Muscle of back (tissue), 11 donors: Measurements from ENCODE around the gene CMTM3. TPM values are rescaled to one million over a fixed set of nuclear protein-coding genes. Genes with fewer than 3 reads are reported as not detected.
"Not testable (repeated sequence)": the region's sequence is repeated elsewhere in the genome, so short reads cannot be mapped to it uniquely, and the experiment has no call there.

Source experiments
- DNase-seq, 3 donors: peaks; one replicate each; pipeline versions ENCODE4 v3.0.0 to v3.0.0-alpha.2; 2013
- polyA plus RNA-seq, 10 donors: library from polyadenylated mRNA; unstranded; fragments of 120-200 nt; gene quantifications; one replicate each; pipeline ENCODE4 v1.2.1, GENCODE V29; 2013; ENCODE audit not compliant: insufficient read length in 10 of 10

Gene CMTM3
- polyA plus RNA-seq, 10 donors: 48.9 to 73.7 (median 62.4) TPM

- DNase-seq: peak; percentile 34 to 64 (median 57)
Observed at GRCh38 chr16:66580605-66581209, 23.8 kb upstream of the CMTM3 start.

GRCh38 chr16:66581246-66581952 lies 23.1 kb upstream of the CMTM3 start:
- DNase-seq: no peak

DNA sequence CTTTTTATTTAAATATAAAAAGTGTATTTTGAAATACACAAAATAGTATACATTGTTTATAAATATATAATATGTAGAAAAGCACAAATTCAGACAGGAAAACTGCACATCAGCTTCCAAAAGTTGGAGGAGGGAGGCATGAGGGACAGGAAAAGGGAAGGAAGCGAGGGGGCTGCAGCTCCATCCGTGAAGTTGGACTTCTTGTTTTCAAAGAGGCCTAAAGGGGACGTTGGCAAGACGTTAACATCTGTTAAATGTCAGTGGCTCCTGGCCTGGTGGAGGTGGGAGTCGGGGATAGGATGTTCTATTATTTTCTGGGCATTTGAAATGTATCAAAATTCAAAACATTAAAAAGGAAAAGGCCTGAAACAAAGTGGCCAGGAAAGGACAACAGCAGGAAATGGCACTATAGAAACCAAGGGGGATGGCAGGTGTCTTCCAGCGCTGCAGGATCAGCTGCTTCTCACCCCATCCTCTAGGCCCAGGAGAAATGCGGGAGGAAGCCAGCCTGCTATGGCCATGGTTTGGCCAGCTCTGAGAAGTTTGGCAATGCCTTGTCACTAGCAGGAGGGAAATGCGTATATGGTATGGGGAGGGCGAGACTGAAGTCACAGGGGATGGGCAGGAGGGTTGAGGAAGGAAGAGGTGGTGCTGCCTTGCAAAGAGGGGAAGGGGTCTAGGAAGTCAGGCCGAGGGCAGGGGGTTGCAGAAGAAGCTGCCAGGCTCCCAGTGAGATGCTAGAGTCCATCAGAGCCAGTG lies 18.8 kb upstream of the CMTM3 start:
- no peak for DNase-seq

DNA sequence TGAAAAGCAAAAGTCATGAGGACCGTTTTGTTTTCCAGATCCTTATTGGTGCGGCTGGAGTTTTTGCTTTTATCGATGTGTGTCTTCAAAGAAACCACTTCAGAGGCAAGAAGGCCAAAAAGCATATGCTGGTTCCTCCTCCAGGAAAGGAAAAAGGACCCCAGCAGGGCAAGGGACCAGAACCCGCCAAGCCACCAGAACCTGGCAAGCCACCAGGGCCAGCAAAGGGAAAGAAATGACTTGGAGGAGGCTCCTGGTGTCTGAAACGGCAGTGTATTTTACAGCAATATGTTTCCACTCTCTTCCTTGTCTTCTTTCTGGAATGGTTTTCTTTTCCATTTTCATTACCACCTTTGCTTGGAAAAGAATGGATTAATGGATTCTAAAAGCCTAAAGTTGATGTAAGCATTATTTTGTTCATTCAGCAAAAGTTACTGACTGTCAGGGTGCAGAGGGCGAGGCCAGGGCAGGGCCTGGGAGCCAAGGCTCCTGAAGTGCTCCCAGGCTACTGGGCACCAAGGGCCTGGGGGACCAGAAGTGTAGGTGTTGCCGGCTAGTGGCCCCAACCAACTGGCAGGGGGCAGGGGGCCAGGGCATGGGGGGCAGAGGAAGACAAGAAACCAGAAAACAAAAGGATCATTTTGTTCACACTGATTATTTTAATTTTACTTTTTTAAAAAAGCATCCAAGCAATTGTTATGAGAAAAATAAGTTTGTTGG lies 16.5 kb upstream of the CMTM3 start:
- no peak for DNase-seq

- no peak for DNase-seq
Observed at GRCh38 chr16:66588981-66589713, 15.4 kb upstream of the CMTM3 start.

DNA sequence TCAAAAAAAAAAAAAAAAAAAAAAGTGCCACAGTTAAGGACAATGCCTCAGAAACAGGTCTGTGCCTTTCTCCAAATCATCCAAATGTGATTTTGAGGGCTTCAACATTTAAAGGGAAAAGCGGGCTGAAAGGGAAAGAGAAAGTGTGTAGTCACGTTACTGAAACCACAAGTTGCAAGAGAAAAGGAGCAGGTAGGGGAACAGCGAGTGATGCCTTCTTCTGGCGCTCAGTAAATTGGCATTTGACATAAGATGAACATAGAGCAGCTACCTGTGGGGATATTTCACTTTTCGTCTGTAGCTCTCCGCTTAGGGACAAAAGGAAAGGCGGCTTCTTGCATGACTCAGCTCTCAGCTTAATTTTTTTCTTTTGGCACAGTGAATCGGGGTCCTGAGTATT lies 14.2 kb upstream of the CMTM3 start:
- DNase-seq: no peak

DNA sequence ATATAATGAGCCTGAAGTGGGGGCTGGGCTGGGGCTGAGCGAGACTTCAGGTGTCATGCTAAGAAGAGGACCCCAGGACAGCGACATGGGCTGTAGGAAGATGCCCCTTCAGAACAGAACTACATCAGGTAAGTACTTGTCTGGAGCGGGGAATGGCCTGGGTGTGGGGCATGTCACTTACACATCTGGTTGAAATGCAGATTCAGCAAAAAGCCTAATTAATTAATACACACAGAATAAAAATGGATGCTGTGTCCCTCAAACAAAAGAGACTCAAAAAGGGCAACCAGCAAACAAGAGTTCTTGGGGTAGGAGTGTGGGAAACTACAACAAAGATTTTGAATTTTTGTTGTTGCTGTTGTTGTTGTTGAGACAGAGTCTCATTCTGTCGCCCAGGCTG lies 13.5 kb upstream of the CMTM3 start:
- DNase-seq: no peak

GRCh38 chr16:66592241-66592640 lies 12.3 kb upstream of the CMTM3 start:
- no peak for DNase-seq

DNA sequence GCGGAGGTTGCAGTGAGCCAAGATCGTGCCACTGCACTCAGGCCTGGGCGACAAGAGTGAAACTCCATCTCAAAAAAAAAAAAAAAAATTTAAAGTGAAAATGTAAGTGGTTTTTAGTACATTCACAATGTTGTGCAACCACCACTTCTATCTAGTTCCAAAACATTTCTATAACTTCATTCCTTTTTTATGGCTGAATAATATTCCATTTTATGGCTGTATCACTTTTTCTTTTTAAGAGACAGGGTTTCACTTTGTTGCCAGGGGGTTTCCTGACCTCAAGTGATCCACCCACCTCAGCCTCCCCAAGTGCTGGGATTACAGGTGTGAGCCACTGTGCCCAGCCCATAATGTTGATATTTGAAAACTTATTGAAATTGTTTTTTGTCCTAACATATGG lies 11.7 kb upstream of the CMTM3 start:
- DNase-seq: no peak

- no peak for DNase-seq
Observed at GRCh38 chr16:66594739-66595138, 9.8 kb upstream of the CMTM3 start.

DNA sequence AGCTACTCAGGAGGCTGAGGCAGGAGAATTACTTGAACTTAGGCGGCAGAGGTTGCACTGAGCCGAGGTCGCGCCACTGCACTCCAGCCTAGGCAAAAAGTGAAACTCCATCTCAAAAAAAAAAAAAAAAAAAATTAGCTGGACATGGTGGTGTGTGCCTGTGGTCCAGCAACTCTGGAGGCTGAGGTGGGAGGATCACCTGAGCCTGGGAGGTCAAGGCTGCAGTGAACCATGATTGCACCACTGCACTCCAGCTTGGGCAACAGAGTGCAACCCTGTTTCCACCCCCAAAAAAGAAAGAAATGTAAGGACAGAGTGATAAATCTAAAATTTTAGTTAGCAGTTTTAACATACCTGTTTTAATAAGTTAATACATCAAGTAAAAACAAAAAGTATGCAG lies 7.9 kb upstream of the CMTM3 start:
- not testable (repeated sequence) for DNase-seq

GRCh38 chr16:66596986-66597848 lies 7.3 kb upstream of the CMTM3 start:
- DNase-seq: no peak

DNA sequence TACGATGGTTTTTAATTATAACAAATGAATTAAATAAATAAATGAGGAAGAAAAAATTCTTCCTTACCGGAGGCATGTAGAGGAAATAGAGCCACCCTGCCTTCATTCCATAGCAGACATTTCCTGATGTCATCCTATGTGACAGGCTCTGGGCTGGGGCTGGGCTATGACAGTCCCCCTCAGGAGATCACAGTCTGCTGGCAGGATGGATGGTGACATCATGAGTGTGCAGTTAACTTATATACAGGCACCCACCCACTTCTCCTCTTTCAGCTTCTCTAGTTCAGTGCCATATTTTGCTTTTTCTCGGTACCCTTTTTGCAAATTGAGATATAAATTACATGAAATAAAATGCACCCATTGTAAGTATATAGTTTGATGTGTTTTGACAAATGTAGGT lies 6.4 kb upstream of the CMTM3 start:
- DNase-seq: no peak

GRCh38 chr16:66599726-66600125 lies 4.8 kb upstream of the CMTM3 start:
- DNase-seq: no peak

DNA sequence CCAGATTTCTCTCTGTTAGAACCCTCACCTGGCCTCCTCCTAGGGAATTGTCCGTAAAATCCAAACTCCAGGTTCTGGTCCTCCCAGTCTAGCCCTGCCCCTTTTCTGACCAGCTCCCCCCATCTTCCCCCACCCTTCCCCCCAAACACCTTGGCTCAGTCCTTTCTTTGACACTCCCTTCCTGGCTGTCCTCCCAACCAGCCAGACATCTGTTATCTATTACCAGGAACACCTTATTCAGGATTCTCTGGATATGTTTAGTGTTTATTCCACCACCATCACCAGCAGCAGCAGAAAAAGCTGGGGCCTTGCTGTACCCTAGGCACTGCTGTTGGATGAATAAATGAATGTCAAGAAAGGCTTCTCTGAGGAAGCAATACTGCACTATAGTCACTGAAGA lies 4.0 kb upstream of the CMTM3 start:
- no peak for DNase-seq

DNA sequence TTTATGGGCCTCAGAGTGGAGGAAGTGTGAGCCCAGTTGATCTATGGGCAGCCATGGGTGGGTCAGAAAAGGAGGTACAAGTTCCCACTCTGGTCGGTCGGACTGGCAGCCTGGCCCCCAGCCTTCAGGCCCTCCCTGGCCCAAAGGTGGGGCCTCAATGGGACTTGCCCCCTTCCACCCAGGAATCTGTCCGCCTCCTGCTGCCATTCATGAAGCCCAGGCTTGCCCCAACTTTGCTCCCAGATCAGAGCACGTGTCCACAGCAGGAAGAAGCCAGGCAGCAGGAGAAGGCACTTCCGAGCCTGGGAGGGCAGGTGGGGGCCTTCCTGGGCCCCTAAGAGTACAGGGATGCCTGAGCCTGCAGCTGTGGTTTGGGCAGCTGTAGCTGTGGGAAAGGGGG lies 3.0 kb upstream of the CMTM3 start:
- no peak for DNase-seq

- DNase-seq: peak; percentile 51 to 94 (median 85)
Observed at GRCh38 chr16:66603537-66604375, 748 bp upstream of the CMTM3 start.

DNA sequence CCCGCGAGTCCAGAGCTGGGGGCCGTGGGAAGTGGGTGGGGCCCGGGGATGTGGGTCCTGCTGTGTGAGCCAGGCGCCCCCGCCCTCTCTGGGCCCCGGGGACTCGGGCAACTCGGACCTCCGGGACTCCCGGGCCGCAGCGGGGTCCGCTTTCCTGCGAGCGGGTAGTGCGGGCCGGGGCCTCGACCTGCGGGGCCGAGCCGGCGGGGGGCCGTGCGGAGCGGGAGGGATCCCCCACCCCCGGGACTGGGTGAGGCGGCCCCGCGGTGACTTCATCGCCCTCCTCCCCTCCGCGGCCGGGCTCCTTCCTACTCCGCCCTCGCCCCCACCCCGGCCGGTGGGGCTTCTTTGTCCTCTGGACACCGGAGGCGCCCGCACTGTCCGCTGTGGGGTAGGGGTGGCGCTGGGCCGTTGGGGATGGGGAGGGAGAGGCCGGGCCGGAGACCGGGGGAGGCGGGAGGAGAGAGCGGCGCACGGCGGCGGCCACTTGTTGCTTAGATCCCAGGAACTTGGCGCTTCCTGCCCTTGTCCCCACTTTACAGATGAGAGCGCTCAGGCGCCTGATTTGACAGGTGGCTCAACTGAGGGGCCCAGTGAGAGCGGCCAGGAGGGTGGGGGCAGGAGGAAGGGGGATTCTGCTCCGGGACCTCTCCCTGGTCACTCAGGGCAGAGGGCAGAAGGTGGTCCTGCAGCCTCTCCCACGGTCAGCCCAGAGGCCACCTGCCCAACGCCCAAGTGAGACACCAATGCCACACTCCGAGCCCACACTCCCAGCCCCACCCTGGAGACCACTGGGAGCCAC lies 874 bp downstream of the CMTM3 start:
- DNase-seq: peak in 2 of 3 donors; percentile 56 to 80
